Stimulated activated effector memory CD8-positive, alpha-beta T cell treated with anti-CD3 and anti-CD28 coated beads, Interleukin-12 subunit alpha, Interleukin-12 subunit beta, amount 100 ng/mL, for 72 hours (primary cell): ENCODE results near the gene FSCN2.

ENCODE experiments used
- ATAC-seq: fragments of 150-1000 bp; cut with Tn5 transposase; 2 replicates; pipeline ENCODE4 v1.10.0; 2021
- DNase-seq, 2 donors: peaks; one replicate each; pipeline ENCODE4 v3.0.0; 2021 to 2022; ENCODE audit warnings: low spot score in 2 of 2
- H3K27ac Mint-ChIP-seq: one replicate; pipeline ENCODE4 v1.8.0; 2022; ENCODE audit warnings: mild to moderate bottlenecking, mixed read lengths
- H3K36me3 Mint-ChIP-seq: one replicate; pipeline ENCODE4 v1.8.0; 2022; ENCODE audit warnings: mild to moderate bottlenecking, mixed read lengths
- H3K4me1 Mint-ChIP-seq: one replicate; pipeline ENCODE4 v1.8.0; 2022; ENCODE audit warnings: mixed read lengths
- H3K4me3 Mint-ChIP-seq: one replicate; pipeline ENCODE4 v1.8.0; 2022; ENCODE audit warnings: mild to moderate bottlenecking, mixed read lengths
- H3K9me3 Mint-ChIP-seq: one replicate; pipeline ENCODE4 v1.8.0; 2022; ENCODE audit warnings: mixed read lengths

The FSCN2 gene

GRCh38 chr17:81558941-81559806 lies 31.0 kb downstream of the FSCN2 start:
- Mint-ChIP-seq H3K36me3 (peaks cover 86% of the 10 kb centered on the region), H3K4me3 (no peak overlapping the region), H3K4me1 (peaks cover 4% of the 10 kb centered on the region), H3K9me3 (no peaks in the 10 kb centered on the region), H3K27ac (no peak overlapping the region)
- ATAC-seq, result no peak
- DNase-seq, result no peak

GRCh38 chr17:81561494-81561885 lies 33.3 kb downstream of the FSCN2 start:
- H3K9me3 Mint-ChIP-seq, result no peaks in the 10 kb centered on the region
- no peak overlapping the region for H3K4me3 Mint-ChIP-seq
- ATAC-seq (no peak), DNase-seq (no peak)
- peaks cover 97% of the 10 kb centered on the region for H3K36me3 Mint-ChIP-seq
- H3K4me1 Mint-ChIP-seq, result no peaks in the 10 kb centered on the region
- no peak overlapping the region for H3K27ac Mint-ChIP-seq

DNA sequence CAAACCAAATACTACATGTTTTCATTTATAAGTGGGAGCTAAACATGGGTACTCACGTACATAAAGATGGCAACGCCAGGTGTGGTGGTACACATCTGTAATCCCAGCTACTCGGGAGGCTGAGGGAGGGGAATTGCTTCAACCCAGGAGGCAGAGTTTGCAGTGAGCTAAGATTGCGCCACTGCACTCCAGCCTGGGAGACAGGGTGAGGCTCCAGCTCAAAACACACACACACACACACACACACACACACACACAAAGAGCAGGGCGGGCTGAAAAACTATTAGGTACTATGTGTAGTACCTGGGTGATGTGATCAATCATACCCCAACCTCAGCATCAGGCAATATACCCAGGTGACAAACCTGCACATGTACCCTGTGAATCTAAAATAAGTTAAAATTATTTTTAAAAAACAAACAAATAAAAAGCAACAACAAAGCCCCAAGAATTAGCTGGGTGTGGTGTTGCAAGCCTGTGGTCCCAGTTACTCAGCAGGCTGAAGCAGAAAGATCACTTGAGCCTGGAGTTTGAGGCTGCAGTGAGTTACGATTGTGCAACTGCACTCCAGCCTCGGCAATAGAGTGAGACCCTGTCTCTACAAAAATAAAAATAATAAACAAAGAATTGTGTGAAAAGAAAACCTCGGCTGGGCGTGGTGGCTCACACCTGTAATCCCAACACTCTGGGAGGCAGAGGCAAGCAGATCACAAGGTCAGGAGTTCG lies 35.8 kb downstream of the FSCN2 start:
- peaks cover 98% of the 10 kb centered on the region for H3K36me3 Mint-ChIP-seq

DNA sequence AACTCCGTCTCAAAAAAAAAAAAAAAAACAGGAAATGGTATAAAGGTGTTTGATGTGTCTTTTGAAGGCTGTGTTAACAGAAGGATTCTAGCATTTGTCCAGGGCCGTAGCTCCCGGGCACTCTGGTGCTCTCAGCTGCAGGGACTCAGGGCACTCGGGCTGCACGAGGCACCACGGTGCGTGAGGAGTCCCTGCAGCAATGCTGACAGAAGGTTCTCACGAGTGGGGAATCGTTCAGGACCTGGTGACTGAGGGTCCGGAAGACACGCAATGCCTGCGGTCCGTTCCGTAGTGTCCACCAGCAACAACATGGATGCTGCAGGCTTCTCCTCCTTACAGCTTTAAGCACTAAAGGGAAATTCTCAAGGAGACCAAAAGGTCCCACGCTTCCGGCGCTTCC lies 36.6 kb downstream of the FSCN2 start:
- Mint-ChIP-seq H3K36me3 (peaks cover 99% of the 10 kb centered on the region), H3K27ac (no peak overlapping the region), H3K9me3 (no peaks in the 10 kb centered on the region), H3K4me3 (no peak overlapping the region), H3K4me1 (no peaks in the 10 kb centered on the region)
- ATAC-seq (no peak), DNase-seq (no peak)

More for the DNA sequence above, 35.8 kb downstream of the FSCN2 start:
- Mint-ChIP-seq H3K4me3 (no peak overlapping the region), H3K27ac (no peak overlapping the region), H3K4me1 (no peaks in the 10 kb centered on the region), H3K9me3 (no peaks in the 10 kb centered on the region)
- ATAC-seq (no peak), DNase-seq (no peak)

DNA sequence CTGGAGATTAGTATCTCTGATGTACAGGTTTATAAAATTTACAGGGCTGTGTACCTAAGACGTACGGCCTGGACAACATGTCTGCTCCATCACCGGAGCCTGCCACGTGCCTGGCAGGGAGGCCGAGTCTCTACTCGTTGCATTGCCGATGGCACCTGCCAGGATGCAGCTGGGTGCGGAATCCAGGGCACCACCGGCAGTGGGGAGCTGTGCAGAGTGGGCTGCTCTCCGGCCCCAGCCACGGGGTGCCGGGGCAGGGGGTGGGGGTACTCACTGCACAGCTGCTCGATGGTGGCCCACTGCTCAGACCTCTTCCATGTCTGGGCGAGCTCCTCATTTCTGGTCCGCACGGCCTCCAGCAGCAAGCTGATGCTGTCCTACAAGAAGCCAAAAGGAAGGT lies 37.1 kb downstream of the FSCN2 start:
- Mint-ChIP-seq H3K27ac (peak overlapping the region; percentile 23), H3K4me1 (no peaks in the 10 kb centered on the region), H3K4me3 (no peak overlapping the region), H3K9me3 (no peaks in the 10 kb centered on the region), H3K36me3 (peaks cover 99% of the 10 kb centered on the region)
- DNase-seq (no peak), ATAC-seq (no peak)

- no peak for DNase-seq
- ATAC-seq, result no peak
- Mint-ChIP-seq H3K27ac (peak overlapping the region; percentile 23), H3K36me3 (peaks cover 99% of the 10 kb centered on the region), H3K4me1 (no peaks in the 10 kb centered on the region), H3K4me3 (no peak overlapping the region), H3K9me3 (no peaks in the 10 kb centered on the region)
These were observed 38.4 kb downstream of the FSCN2 start for GRCh38 chr17:81566461-81567126.

DNA sequence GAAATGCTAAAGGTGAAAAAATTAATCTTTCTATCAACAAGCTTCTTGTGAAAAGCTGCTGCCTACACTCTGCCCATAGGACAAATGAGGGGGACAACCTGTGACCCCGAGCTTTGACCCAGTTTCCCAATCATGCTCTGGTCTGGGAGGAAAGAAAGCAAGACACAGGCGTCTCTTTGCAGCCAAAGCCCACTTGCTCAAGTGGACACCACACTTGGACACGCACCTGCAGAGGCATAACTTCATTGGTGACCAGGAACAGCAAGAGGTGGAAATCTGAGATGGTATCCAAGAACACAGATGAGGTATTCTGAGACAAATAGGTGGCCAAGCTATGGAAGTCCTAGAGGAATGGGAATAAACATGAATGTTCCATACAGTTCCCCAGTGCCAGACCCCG lies 39.0 kb downstream of the FSCN2 start:
- no peak for ATAC-seq
- H3K4me3 Mint-ChIP-seq, result no peak overlapping the region
- no peaks in the 10 kb centered on the region for H3K9me3 Mint-ChIP-seq
- no peak for DNase-seq
- no peaks in the 10 kb centered on the region for H3K4me1 Mint-ChIP-seq
- H3K27ac Mint-ChIP-seq, result no peak overlapping the region
- peaks cover 99% of the 10 kb centered on the region for H3K36me3 Mint-ChIP-seq

GRCh38 chr17:81568416-81568815 lies 40.2 kb downstream of the FSCN2 start:
- Mint-ChIP-seq H3K9me3 (no peaks in the 10 kb centered on the region), H3K4me1 (no peaks in the 10 kb centered on the region), H3K4me3 (no peak overlapping the region), H3K27ac (no peak overlapping the region), H3K36me3 (peaks cover 95% of the 10 kb centered on the region)
- no peak for ATAC-seq
- DNase-seq, result no peak

GRCh38 chr17:81569986-81570514 lies 41.9 kb downstream of the FSCN2 start:
- Mint-ChIP-seq H3K4me3 (no peak overlapping the region), H3K9me3 (no peaks in the 10 kb centered on the region), H3K27ac (no peak overlapping the region), H3K4me1 (no peaks in the 10 kb centered on the region), H3K36me3 (peaks cover 95% of the 10 kb centered on the region)
- ATAC-seq, result no peak
- DNase-seq, result no peak

DNA sequence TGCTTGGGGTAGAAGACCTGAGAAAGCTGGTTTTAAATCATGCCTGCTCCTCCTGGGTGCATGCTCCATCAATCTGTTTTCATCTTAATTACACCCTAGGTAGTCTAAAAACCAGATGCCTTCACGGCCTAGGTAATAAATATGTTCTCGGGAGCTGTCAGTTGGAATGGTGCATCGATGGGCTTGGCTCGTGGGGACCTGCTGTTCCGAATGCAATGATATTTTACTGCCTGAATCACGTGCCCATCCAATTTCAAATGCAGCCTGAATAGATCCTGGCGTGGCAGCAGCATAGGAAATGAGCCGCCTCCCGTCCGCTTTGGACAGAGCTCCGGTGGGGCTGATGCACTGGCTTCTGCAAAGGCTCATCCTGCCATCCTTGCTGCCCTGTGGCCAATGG lies 42.8 kb downstream of the FSCN2 start:
- no peaks in the 10 kb centered on the region for H3K4me1 Mint-ChIP-seq
- ATAC-seq, result no peak
- H3K9me3 Mint-ChIP-seq, result no peaks in the 10 kb centered on the region
- no peak for DNase-seq
- H3K4me3 Mint-ChIP-seq, result no peak overlapping the region
- peak overlapping the region; percentile 54 for H3K27ac Mint-ChIP-seq
- H3K36me3 Mint-ChIP-seq, result peaks cover 95% of the 10 kb centered on the region

GRCh38 chr17:81572563-81573168 lies 44.5 kb downstream of the FSCN2 start:
- H3K4me1 Mint-ChIP-seq, result peaks cover 7% of the 10 kb centered on the region
- H3K9me3 Mint-ChIP-seq, result no peaks in the 10 kb centered on the region
- no peak for DNase-seq
- no peak overlapping the region for H3K4me3 Mint-ChIP-seq
- peaks cover 82% of the 10 kb centered on the region for H3K36me3 Mint-ChIP-seq
- H3K27ac Mint-ChIP-seq, result peak overlapping the region; percentile 69
- no peak for ATAC-seq

GRCh38 chr17:81573794-81574642 lies 45.8 kb downstream of the FSCN2 start:
- ATAC-seq, result no peak
- Mint-ChIP-seq H3K9me3 (no peaks in the 10 kb centered on the region), H3K4me1 (peaks cover 16% of the 10 kb centered on the region), H3K4me3 (no peak overlapping the region), H3K27ac (no peak overlapping the region), H3K36me3 (peaks cover 75% of the 10 kb centered on the region)
- DNase-seq, result no peak

GRCh38 chr17:81574643-81574956 lies 46.4 kb downstream of the FSCN2 start:
- peaks cover 21% of the 10 kb centered on the region for H3K4me1 Mint-ChIP-seq
- no peak overlapping the region for H3K27ac Mint-ChIP-seq
- H3K36me3 Mint-ChIP-seq, result peaks cover 71% of the 10 kb centered on the region
- no peak overlapping the region for H3K4me3 Mint-ChIP-seq
- H3K9me3 Mint-ChIP-seq, result no peaks in the 10 kb centered on the region
- ATAC-seq, result no peak
- DNase-seq, result no peak

DNA sequence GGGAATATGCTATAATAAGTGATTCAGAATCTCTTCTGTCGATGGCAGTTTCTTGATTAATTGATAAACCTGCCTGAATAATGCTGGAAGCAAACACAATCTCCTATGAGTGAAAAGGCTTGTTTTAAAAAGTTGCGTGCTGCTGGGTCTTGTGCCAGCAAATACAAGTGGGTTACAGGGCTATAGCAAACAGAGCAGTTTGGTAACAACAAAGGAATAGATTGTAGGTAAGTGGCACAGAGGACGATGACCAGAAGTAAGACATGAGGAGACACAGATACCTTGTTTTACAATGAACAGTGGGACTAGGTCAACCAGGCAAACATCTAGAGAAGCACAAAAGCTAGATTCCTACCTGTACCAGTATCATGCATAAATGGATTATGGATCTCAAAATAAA lies 47.7 kb downstream of the FSCN2 start:
- ATAC-seq (no peak), DNase-seq (no peak)
- H3K27ac Mint-ChIP-seq, result no peak overlapping the region
- no peak overlapping the region for H3K4me3 Mint-ChIP-seq
- H3K9me3 Mint-ChIP-seq, result no peaks in the 10 kb centered on the region
- H3K36me3 Mint-ChIP-seq, result peaks cover 62% of the 10 kb centered on the region
- H3K4me1 Mint-ChIP-seq, result peaks cover 33% of the 10 kb centered on the region
